Mesothelial cell of epicardium (in vitro differentiated cells): Measurements from ENCODE around the gene RBMS3. TPM values are rescaled to one million over a fixed set of nuclear protein-coding genes. Genes with fewer than 3 reads are reported as not detected.

ENCODE experiments used
- DNase-seq, 2 experiments: peaks; one replicate each; pipeline ENCODE4 v3.0.0; 2021; ENCODE audit warnings: low spot score in 2 of 2; ENCODE audit not compliant: unreplicated experiment in 2 of 2
- H3K27ac Mint-ChIP-seq: 2 replicates; pipeline ENCODE4 v1.8.0; 2021; ENCODE audit warnings: mixed read lengths
- H3K27me3 Mint-ChIP-seq: 2 replicates; pipeline ENCODE4 v1.8.0; 2021; ENCODE audit warnings: low read depth, mixed read lengths
- H3K36me3 Mint-ChIP-seq: 2 replicates; pipeline ENCODE4 v1.8.0; 2021; ENCODE audit warnings: mixed read lengths
- H3K4me1 Mint-ChIP-seq: 2 replicates; pipeline ENCODE4 v1.8.0; 2021; ENCODE audit warnings: mixed read lengths
- H3K4me3 Mint-ChIP-seq: 2 replicates; pipeline ENCODE4 v1.8.0; 2021; ENCODE audit warnings: mild to moderate bottlenecking, moderate library complexity, mixed read lengths
- H3K9me3 Mint-ChIP-seq: 2 replicates; pipeline ENCODE4 v1.8.0; 2021; ENCODE audit warnings: mixed read lengths
- CTCF ChIP-seq: fragments of 200-600 bp; sonication (generic); IDR thresholded peaks from one replicate; pipeline ENCODE4 v1.5.0; 2021; ENCODE audit warnings: antibody characterized with exemption; ENCODE audit not compliant: unreplicated experiment
- total RNA-seq: library from RNA; stranded (reverse); gene quantifications from 3 replicates; pipeline ENCODE4 v1.2.1, GENCODE V29; 2021

The RBMS3 gene
- total RNA-seq, 1 donor from 2014 or later = 42.5 TPM

- TF ChIP-seq CTCF = no peak
- Mint-ChIP-seq H3K27ac (no peak overlapping the region), H3K36me3 (no peaks in the 10 kb centered on the region), H3K4me1 (peaks cover 13% of the 10 kb centered on the region), H3K4me3 (no peak overlapping the region), H3K27me3 (no peaks in the 10 kb centered on the region), H3K9me3 (peaks cover 5% of the 10 kb centered on the region)
- DNase-seq = no peak
Observed at GRCh38 chr3:29919571-29919970, 638.7 kb downstream of the RBMS3 start.

- H3K27ac Mint-ChIP-seq = peak overlapping the region; percentile 27
- no peaks in the 10 kb centered on the region for H3K9me3 Mint-ChIP-seq
- no peak overlapping the region for H3K4me3 Mint-ChIP-seq
- DNase-seq = no peak
- no peaks in the 10 kb centered on the region for H3K36me3 Mint-ChIP-seq
- H3K4me1 Mint-ChIP-seq = peaks cover 17% of the 10 kb centered on the region
- no peaks in the 10 kb centered on the region for H3K27me3 Mint-ChIP-seq
- no peak for TF ChIP-seq CTCF
Observed at GRCh38 chr3:29922992-29923746, 642.3 kb downstream of the RBMS3 start.

- TF ChIP-seq CTCF = no peak
- no peaks in the 10 kb centered on the region for H3K9me3 Mint-ChIP-seq
- no peak overlapping the region for H3K4me3 Mint-ChIP-seq
- H3K4me1 Mint-ChIP-seq = peaks cover 17% of the 10 kb centered on the region
- H3K27ac Mint-ChIP-seq = no peak overlapping the region
- no peaks in the 10 kb centered on the region for H3K36me3 Mint-ChIP-seq
- no peaks in the 10 kb centered on the region for H3K27me3 Mint-ChIP-seq
- DNase-seq = no peak
Observed at GRCh38 chr3:29924783-29925561, 644.1 kb downstream of the RBMS3 start.

GRCh38 chr3:29926378-29926777, 645.5 kb downstream of the RBMS3 start:
- Mint-ChIP-seq H3K27me3 (no peaks in the 10 kb centered on the region), H3K36me3 (no peaks in the 10 kb centered on the region), H3K27ac (no peak overlapping the region), H3K9me3 (no peaks in the 10 kb centered on the region), H3K4me3 (no peak overlapping the region), H3K4me1 (peaks cover 17% of the 10 kb centered on the region)
- TF ChIP-seq CTCF = no peak
- no peak for DNase-seq

- no peak for TF ChIP-seq CTCF
- no peaks in the 10 kb centered on the region for H3K27me3 Mint-ChIP-seq
- H3K4me3 Mint-ChIP-seq = no peak overlapping the region
- H3K36me3 Mint-ChIP-seq = no peaks in the 10 kb centered on the region
- no peak overlapping the region for H3K27ac Mint-ChIP-seq
- H3K4me1 Mint-ChIP-seq = peaks cover 19% of the 10 kb centered on the region
- no peaks in the 10 kb centered on the region for H3K9me3 Mint-ChIP-seq
- no peak for DNase-seq
Observed at GRCh38 chr3:29932696-29933325, 651.9 kb downstream of the RBMS3 start.
